Nephron progenitor cell (in vitro differentiated cells): ENCODE data around the gene MVK.

Experiments
- DNase-seq: peaks from one replicate; pipeline ENCODE4 v3.0.0; 2021
- H3K27ac Mint-ChIP-seq: 2 replicates; pipeline ENCODE4 v1.8.0; 2021; ENCODE audit warnings: mild to moderate bottlenecking, moderate library complexity, mixed read lengths
- H3K27me3 Mint-ChIP-seq: 2 replicates; pipeline ENCODE4 v1.8.0; 2021; ENCODE audit warnings: mild to moderate bottlenecking, low read depth, mixed read lengths; ENCODE audit not compliant: poor library complexity
- H3K36me3 Mint-ChIP-seq: 2 replicates; pipeline ENCODE4 v1.8.0; 2021; ENCODE audit warnings: low read depth, mixed read lengths
- H3K4me1 Mint-ChIP-seq: 2 replicates; pipeline ENCODE4 v1.8.0; 2021; ENCODE audit warnings: mixed read lengths
- H3K4me3 Mint-ChIP-seq: 2 replicates; pipeline ENCODE4 v1.8.0; 2021; ENCODE audit warnings: mild to moderate bottlenecking, moderate library complexity, mixed read lengths
- H3K9me3 Mint-ChIP-seq: 2 replicates; pipeline ENCODE4 v1.8.0; 2021; ENCODE audit warnings: mild to moderate bottlenecking, moderate library complexity, mixed read lengths
- TF ChIP-seq, protein P1 (sequence below): fragments of 200-600 bp; sonication (generic); IDR thresholded peaks from 2 replicates; pipeline ENCODE4 v1.5.0; 2021; ENCODE audit warnings: antibody characterized with exemption

The MVK gene

DNA sequence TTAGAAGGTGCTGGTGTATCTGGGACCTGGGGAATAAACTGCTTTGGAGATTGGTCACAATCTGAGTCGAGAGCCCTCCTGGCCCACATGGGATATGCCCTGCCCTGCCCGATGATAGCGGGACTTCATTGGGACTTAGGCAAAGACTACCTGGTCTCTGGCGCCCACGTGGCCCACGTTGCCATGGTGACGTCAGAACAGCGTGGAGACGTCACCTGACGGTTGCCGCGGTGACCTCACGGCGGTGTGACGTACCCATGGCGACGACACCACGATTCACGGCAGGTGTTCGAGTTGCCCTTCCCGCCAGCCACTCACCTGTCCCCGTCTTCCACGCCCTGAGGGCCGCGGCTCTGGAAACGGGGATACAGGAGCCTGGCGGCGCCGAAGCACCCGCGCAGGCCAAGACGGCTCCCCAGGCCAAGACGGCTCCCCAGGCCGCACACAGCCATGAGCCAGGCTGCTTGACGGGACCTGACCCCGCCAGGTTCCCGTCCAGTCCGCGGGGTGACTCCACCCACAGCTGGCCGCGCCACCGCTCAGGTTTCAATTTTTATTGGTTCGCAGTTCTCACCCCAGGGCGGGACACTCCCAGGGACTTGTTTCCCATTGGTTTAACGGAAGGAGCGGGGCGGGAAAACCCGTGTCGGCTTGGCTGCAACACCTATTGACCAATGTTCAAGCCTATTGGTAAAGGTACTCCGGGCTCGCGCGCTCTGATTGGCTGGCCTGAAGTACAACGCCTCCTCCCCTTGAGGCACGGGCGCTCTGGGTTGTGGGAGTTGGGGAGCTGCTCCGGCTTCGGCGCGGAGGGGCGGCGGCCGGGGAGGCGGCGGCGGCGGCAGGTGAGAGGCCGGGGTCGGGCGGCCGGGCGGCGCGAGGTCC, at the start of gene MVK, which contains the start of gene MMAB:
Gene MVK (plus strand): TSS at position 766 of the 885 bp plus-strand sequence. CDS start 1,029 bp downstream, outside the sequence.
Gene MMAB (minus strand): TSS at position 476 of the 885 bp plus-strand sequence. CDS start 24 bp downstream, at position 452.
- peaks cover 34% of the 10 kb centered on the region for H3K4me1 Mint-ChIP-seq
- H3K27me3 Mint-ChIP-seq, result no peaks in the 10 kb centered on the region
- peaks cover 41% of the 10 kb centered on the region for H3K36me3 Mint-ChIP-seq
- DNase-seq, result peak; percentile 97
- H3K27ac Mint-ChIP-seq, result peak within 1 kb of the TSS; percentile 99
- no peaks in the 10 kb centered on the region for H3K9me3 Mint-ChIP-seq
- H3K4me3 Mint-ChIP-seq, result peak within 1 kb of the TSS; percentile 90
- TF ChIP-seq, protein P1, sequence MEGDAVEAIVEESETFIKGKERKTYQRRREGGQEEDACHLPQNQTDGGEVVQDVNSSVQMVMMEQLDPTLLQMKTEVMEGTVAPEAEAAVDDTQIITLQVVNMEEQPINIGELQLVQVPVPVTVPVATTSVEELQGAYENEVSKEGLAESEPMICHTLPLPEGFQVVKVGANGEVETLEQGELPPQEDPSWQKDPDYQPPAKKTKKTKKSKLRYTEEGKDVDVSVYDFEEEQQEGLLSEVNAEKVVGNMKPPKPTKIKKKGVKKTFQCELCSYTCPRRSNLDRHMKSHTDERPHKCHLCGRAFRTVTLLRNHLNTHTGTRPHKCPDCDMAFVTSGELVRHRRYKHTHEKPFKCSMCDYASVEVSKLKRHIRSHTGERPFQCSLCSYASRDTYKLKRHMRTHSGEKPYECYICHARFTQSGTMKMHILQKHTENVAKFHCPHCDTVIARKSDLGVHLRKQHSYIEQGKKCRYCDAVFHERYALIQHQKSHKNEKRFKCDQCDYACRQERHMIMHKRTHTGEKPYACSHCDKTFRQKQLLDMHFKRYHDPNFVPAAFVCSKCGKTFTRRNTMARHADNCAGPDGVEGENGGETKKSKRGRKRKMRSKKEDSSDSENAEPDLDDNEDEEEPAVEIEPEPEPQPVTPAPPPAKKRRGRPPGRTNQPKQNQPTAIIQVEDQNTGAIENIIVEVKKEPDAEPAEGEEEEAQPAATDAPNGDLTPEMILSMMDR, result no peak

DNA sequence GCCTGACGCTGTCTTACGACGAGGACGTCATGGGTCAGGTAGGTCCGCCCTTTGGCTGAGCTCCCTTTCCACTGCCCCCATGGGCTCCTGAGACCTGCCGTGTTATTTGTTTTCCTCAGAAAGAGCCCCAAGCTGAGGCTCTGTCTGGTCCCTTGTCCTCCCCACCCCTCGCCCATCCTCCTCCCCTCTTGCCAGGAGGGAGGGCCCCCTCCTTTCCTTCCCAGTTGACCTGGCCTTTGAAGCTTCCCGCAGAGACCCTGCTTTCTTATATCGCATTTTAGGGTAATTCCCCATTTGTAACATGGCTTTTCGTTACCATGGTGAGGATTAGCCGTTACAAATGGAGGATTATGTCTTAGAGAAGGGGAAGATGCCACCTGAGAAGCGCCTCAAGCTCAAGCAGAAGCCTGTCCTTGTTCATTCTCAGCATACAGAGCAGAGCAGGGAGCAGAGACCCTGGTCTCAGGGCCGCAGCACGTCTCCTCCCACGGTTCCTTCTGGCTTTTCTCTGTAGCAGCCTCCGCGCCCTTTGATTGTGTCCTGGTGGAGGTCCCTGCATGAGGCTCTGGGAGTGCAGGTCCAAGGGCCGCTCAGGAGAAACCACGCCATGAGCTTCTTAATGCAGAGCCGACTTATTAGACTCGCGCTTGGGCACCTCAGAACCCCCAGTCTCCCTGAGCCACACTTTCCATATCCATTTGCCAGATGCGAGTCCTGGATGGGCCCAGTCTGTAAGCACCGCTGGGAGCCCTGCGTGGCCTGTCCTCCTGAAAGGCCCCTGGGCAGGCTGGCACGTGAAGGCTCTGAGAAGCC, 48.9 kb upstream of the MVK start:
- Mint-ChIP-seq H3K4me3 (no peak overlapping the region), H3K9me3 (no peaks in the 10 kb centered on the region), H3K27ac (peak overlapping the region; percentile 51), H3K4me1 (peaks cover 30% of the 10 kb centered on the region), H3K36me3 (peaks cover 46% of the 10 kb centered on the region), H3K27me3 (no peaks in the 10 kb centered on the region)
- DNase-seq, result no peak
- TF ChIP-seq, protein P1, result no peak

DNA sequence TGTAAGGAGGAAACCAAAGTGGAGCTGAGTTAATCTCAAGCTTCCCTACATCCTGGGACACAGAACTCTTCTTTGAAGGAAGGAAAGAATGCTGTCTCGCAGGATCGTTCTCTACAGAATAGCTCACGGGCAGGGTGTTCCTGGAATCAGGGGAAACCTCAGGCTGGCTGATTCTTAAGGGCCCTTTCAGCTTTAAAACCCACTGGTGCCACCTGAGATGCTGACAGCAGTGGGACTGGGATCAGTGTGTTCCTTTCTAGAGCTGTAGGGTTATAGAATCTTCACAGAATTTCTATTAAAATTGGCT, 48.4 kb upstream of the MVK start:
- Mint-ChIP-seq H3K4me1 (peaks cover 35% of the 10 kb centered on the region), H3K9me3 (no peaks in the 10 kb centered on the region), H3K36me3 (peaks cover 49% of the 10 kb centered on the region), H3K4me3 (no peak overlapping the region), H3K27ac (peak overlapping the region; percentile 51), H3K27me3 (no peaks in the 10 kb centered on the region)
- TF ChIP-seq, protein P1, result no peak
- no peak for DNase-seq

DNA sequence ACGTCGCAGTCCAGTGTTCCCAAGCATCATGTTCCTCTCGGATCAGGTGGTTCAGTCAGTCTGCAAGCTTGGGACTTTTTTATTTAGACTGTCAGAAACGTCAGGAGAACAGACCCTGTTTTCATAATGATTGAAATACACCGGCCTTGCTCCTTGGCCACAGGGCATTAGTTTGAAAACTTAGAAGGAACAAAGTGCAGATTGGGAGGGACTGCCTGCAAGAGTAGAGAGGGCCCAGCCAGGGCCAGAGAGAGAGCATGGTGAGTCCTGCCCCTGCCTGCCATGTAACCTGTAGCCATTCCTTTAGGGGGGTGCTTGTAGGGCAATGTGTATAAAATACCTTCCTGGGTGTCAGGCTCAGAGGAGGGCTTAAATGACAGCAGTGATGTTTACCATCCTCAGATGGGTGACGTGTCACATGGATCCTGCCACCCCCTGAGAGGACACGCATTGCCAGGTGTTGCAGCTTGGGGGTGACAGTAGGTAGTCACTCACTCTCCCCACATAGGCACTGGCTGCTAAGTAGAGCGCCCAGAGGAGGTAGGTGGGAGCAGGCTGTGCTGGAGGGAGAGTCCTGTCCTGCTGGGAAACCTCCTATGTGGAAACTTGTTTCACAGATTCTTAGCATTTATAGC, 46.0 kb upstream of the MVK start:
- Mint-ChIP-seq H3K4me1 (peaks cover 43% of the 10 kb centered on the region), H3K36me3 (peaks cover 36% of the 10 kb centered on the region), H3K27me3 (no peaks in the 10 kb centered on the region), H3K9me3 (no peaks in the 10 kb centered on the region), H3K4me3 (no peak overlapping the region), H3K27ac (peak overlapping the region; percentile 67)
- no peak for DNase-seq
- TF ChIP-seq, protein P1, result no peak

DNA sequence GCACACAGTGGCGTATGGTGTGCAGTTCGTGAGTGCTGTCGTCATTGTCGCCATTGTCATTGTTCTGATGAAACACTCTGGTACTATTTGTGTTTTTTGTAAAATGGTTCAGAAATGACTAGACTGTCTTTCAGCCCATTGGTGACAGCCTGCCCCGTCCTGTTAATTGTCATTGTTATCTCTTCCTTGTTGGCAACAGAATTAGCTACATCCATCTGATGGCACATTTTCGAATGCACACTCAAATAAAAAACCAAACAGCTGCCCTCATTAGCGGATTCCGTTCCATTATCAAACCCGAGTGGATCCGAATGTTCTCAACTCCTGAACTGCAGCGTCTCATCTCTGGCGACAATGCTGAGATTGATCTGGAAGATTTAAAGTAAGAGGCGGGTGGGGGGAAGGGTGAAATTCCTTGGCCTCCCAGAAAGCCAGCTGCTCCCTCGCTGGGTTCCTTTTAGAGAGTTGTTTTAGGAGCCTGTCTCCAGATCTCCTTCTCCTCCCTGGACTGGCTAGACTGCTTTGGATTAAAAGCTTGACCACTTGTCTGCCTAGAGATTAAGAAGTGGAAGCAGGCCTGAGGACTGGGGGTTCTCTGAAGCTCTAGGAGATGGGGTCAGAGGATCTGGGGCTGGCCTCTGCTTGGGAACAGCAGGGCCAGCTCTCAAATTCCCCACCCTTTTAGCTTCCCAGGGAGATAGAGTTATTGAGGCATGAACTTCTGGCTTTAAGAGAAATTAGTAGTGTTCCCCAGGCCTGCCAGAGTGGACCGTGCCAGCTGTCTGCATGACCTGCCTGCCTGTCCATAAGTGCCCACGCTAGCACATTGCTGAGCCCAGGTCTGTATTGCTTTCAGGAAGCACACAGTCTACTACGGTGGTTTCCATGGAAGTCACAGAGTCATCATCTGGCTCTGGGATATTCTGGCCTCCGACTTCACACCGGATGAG, 43.6 kb upstream of the MVK start:
- DNase-seq, result no peak
- H3K27ac Mint-ChIP-seq, result peak overlapping the region; percentile 71
- H3K9me3 Mint-ChIP-seq, result no peaks in the 10 kb centered on the region
- peaks cover 35% of the 10 kb centered on the region for H3K36me3 Mint-ChIP-seq
- peaks cover 30% of the 10 kb centered on the region for H3K4me1 Mint-ChIP-seq
- no peaks in the 10 kb centered on the region for H3K27me3 Mint-ChIP-seq
- TF ChIP-seq, protein P1, result no peak
- no peak overlapping the region for H3K4me3 Mint-ChIP-seq
